Thyroid gland (tissue), 4 donors: Measurements from ENCODE around the gene CERS2.

Experiments
- POLR2A ChIP-seq, 2 donors: fragments of 450-650 bp; IDR thresholded peaks; one replicate each; pipeline ENCODE4 v1.6.1; 2017; ENCODE audit warnings: antibody characterized with exemption in 2 of 2, mild to moderate bottlenecking in 2 of 2, moderate library complexity in 1 of 2
- TF ChIP-seq, protein P1 (sequence below), 6 experiments: fragments of 200-600 bp in 3 of 6; fragments of 450-650 bp in 3 of 6; sonication (generic) in 3 of 6; IDR thresholded peaks; one replicate each; pipeline ENCODE4 v1.5.1; 2016 to 2019; ENCODE audit warnings: antibody characterized with exemption in 6 of 6, mild to moderate bottlenecking in 2 of 6, inconsistent platforms in 1 of 6, moderate library complexity in 1 of 6

DNA sequence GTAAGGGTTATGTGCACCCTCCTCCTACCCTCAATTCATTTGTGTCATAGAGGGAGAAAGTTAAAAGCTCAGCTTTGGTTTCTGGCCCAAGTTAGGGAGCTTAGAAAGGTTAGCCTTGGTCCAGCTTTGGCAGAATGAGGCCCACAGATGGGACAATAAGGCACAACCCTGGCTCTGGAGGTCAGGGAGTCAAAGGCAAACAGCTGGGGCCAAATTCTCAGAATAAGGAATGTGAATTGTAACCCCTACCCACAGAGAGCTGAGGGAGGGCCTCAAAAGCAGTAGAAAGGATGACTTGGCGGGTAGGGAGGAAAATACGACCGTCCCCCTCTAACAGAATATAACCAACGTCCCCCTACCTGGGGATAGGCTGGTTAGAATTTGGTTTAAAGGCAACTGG, 9.0 kb downstream of the CERS2 start:
- TF ChIP-seq, protein P1, sequence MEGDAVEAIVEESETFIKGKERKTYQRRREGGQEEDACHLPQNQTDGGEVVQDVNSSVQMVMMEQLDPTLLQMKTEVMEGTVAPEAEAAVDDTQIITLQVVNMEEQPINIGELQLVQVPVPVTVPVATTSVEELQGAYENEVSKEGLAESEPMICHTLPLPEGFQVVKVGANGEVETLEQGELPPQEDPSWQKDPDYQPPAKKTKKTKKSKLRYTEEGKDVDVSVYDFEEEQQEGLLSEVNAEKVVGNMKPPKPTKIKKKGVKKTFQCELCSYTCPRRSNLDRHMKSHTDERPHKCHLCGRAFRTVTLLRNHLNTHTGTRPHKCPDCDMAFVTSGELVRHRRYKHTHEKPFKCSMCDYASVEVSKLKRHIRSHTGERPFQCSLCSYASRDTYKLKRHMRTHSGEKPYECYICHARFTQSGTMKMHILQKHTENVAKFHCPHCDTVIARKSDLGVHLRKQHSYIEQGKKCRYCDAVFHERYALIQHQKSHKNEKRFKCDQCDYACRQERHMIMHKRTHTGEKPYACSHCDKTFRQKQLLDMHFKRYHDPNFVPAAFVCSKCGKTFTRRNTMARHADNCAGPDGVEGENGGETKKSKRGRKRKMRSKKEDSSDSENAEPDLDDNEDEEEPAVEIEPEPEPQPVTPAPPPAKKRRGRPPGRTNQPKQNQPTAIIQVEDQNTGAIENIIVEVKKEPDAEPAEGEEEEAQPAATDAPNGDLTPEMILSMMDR (IDR thresholded peaks at IDR 0.05), result no peak
- TF ChIP-seq POLR2A (IDR thresholded peaks at IDR 0.05), result no peak
